ENCODE measurements around the gene RTKN2.
"Not testable (repeated sequence)": the region's sequence is repeated elsewhere in the genome, so short reads cannot be mapped to it uniquely, and the experiment has no call there.

RTKN2 gene

DNA sequence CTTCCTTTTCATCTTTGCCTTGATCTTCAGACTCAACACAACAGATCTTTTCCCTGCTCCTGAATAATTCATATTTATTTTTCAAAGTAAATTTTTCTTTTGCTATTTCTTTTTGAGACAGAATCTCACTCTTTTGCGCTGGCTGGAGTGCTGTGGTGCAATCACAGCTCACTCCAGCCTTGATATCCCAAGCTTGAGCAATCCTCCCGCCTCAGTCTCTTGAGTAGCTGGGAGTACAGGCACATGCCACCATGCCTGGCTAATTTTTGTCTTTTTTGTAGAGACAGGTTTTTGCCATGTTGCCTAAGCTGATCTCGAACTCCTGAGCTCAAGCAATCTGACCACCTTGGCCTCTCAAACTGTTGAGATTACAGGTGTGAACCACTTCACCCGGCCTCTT is 9.2 kb downstream of the RTKN2 start:
- no peak for DNase-seq (ENCODE audit: low spot score)

DNA sequence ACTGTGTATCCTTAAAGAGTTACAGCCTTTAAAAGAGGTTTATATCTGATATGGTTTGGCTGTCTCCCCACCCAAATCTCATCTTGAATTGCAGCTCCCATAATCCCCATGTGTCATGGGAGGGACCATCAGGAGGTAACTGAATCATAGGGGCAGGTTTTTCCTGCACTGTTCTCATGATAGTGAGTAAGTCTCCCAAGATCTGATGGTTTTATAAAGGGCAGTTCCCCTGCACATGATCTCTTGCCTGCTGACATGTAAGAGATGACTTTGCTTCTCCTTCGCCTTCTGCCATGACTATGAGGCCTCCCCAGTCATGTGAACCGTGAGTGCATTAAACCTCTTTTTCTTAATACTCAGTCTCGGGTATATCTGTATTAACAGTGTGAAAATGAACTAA is 9.7 kb downstream of the RTKN2 start:
- no peak for DNase-seq (ENCODE audit: low spot score)

DNA sequence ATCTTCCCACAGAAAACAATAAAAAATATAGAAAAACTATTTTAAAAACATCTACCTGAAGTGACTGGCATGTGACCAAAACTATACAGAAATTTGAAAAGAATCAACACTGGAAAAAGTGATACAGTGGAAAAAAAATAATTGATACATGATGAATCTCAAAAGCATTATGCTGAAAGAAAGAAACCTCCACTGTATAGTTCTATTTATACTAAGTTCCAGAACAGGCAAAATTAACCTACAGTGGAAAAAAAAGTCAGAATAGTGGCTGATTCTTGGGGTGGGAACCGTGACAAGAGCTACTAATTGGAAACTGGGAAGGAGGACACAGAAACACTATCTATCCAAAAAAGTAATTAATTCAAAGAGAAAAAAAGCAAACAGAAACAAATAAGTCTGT is 14.9 kb downstream of the RTKN2 start:
- no peak for DNase-seq (ENCODE audit: low spot score)

DNA sequence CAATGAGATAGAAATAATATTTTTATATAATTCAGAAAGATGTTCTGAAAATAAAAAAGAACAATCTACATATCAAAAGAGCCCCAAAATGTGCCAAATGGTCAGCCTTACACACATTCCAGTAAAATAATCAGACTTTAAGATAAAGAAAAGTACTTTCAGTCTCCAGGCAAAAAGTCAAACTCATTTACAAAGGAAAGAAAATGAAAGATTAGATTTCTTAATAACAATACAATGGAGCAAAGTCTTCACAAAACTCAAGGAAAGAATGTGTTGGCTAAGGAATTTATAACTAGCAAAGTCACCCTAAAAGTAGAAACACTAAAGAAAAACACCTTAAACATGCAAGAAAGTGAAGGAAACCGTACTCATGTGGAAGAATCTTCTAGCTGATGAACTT is 16.6 kb downstream of the RTKN2 start:
- no peak for DNase-seq (ENCODE audit: low spot score)

DNA sequence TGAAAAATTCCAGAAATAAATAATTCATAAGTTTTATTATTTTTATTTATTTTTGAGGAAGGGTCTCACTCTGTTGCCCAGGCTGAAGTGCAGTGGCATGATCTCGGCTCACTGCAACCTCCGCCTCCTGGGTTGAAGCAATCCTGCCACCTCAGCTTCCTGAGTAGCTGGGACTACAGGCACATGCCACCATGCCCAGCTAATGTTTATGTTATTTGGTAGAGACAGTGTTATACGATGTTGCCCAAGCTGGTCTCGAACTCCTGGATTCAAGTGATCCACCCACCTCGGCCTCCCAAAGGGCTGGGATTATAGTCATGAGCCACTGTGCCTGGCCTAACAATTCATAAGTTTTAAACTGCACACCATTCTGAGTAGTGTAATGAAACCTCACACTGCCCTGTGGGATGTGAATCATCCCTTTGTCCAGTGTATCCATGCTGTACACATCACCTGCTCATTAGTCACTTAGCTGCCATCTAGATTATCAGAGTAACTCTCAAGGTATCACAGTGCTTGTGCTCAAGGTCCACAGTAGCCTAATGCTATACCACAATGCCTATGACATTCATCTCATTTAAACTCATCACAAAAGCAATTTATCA is 17.9 kb downstream of the RTKN2 start:
- DNase-seq (ENCODE audit: low spot score) = no peak

DNA sequence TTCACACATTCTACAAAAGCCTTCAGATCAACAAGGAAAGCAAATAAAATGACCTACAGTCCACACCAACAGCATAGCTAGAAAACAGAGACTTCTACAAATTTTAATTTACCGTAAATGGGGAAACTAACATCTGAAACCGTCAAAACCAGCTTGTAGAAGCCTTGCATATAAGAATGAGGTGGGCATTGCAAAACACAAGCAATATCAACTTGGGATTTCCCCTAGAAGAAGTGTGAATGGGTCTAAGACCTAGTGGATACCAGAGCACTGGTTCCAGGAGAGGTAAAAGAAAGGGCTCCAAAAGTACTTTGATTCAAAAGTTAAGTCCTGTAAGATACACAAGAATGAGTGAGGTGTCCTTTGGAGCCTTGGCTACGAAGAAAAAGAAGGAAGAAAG is 18.7 kb downstream of the RTKN2 start:
- DNase-seq (ENCODE audit: low spot score) = no peak

DNA sequence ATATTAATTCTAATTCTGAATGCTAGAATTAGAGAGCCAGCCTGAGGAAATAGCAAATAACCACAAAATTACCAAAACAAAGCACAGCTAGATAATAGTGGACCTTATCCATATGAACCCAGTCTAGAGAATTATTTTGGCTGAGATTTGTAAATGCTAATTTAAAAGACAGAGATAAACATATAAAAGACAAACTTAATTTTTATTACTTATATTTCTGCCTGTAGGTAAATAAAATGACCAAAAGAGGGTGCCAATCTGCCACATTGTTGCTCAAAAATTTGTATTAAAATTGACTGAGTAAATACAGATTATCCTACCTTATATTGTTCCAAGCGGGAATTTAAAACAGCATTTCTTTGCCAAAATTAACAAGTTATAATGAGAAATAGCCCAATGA is 20.2 kb downstream of the RTKN2 start:
- DNase-seq (ENCODE audit: low spot score) = peak; percentile 10

DNA sequence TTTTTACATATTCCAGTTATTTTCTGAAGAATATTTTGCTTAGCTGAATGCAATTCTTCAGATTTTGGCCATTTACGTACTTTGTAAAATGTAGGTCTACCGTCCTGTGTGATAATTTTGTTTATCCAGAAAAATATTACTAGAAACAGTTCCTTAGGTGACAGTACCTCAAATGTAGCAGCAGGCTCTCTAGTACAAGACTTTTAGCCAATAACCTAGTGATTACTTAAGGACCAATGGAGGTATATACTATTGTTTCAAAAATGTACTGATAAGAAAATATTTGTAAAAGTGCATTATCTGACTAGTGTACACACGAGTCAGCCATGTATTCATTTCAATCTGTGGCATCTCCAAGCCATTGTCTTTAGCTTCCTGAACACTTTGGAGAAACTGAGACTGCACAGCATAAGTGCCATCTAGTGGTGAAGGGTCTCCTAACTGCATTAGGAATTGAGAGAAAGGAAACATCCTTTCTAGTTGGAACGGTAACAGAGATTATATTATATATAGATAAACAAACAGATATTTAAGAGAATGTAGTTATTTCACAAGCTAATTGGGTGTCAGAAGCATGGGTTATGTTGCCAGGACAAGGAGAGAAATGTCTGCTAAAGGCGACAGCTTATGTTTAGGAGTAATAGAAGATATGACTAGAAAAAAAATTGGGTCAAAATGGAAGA is 23.7 kb downstream of the RTKN2 start:
- peak; percentile 97 for DNase-seq (ENCODE audit: low spot score)

DNA sequence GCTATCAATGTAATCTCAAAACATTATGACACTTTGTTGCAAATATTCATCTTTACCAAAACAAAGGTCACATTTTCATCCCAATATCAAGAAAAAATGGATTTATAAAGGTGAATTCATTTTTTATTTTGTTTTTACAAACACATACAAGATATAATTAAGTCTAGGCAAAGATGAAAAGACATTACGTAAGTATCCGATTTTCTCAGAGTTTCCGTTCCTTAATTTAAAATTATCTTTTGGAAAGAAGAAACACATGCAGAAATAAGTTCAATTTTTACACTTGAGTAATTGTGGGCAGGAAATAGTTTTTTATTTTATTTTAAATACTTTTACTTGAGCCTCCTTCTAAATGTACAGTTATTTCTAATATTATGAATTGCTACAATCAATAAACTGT is 24.6 kb downstream of the RTKN2 start:
- peak; percentile 38 for DNase-seq (ENCODE audit: low spot score)

DNA sequence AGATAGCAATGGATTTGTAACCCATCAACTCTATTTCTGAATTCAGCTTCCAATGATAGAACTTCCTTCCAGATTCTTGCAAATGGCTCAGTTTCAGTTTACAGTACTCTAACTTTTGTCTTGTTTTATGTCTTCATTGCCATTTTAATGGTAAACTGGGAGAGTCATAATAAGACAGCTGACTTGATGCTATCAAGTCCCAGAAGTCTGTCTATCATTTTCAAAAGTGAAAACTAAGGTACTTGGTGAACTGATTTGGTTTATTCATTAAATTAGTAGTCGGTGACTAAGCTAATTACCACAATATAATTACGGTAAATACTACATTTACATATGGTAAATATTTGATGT is 25.0 kb downstream of the RTKN2 start:
- DNase-seq (ENCODE audit: low spot score) = no peak

DNA sequence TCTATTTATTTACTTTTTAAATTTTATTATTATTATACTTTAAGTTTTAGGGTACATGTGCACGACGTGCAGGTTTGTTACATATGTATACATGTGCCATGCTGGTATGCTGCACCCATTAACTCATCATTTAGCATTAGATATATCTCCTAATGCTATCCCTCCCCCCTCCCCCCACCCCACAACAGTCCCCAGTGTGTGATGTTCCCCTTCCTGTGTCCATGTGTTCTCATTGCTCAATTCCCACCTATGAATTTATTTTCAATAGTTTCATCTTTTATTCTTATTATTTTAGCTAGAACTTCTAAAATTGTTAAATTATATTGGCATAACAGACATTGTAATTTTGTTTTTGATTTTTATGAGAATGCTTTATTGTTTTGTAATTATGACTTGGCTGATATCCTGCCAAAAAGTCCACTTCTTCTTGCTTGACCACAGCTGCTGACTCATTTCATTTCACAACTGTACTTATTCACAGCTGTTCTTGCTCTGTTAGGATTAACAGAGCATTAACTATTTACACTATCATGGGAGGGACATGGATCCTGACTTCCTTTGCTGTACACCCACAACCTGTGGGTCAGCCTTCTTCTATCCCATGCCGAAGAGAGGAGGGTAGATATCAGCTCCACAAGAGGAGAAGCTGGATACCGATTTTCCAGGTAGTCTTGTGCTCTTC is 25.5 kb downstream of the RTKN2 start:
- DNase-seq (ENCODE audit: low spot score) = peak; percentile 69

DNA sequence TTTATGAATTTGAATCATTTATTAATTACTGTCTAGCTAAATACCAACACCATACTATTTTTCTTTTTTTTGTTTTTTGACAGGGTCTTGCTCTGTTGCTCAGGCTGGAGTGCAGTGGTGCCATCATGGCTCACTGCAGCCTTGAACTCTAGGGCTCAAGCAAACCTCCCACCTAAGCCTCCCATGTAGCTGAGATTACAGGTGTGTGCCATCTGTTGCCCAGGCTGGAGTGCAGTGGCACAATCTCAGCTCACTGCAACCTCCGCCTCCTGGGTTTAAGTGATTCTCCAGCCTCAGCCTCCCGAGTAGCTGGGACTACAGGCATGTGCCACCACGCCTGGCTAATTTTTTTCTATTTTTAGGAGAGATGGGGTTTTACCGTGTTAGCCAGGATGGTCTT is 27.1 kb downstream of the RTKN2 start:
- not testable (repeated sequence) for DNase-seq (ENCODE audit: low spot score)

DNA sequence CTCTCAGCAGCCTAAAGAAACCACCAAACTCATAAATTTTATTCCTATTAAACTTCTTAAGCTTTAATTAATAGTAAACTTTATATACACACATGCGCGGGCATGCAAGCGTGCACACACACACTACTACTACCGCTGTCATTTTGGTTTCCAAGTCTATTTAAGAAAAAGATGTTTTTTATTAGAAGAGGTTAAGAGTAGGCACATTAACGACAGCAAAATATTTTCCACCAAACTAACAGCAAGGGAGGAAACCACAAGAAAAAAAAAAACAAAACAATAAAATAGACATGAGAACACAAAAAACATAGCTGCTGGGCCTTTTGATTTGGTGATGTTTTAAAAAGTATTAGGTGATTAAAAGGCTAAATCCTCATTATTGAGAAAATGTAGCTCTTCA is 28.6 kb downstream of the RTKN2 start:
- no peak for DNase-seq (ENCODE audit: low spot score)

DNA sequence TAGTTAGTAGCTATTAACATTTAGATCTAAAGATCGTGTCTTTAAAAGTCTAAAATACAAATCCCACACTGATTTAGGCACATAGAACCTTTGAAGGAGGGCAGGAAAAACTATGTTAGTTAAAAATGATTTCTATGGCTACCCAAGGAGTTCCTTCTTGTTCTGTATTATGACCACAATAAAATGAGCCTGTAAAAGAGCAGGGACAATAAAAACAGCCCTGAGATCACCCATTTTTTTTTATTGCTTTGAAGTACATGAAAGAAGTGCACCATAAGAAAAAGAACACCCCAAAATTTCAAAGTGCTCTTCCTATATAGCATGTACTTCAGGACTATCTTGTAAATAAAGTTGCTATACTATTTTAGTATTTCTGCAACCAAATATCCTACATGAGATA is 29.8 kb downstream of the RTKN2 start:
- DNase-seq (ENCODE audit: low spot score) = no peak

DNA sequence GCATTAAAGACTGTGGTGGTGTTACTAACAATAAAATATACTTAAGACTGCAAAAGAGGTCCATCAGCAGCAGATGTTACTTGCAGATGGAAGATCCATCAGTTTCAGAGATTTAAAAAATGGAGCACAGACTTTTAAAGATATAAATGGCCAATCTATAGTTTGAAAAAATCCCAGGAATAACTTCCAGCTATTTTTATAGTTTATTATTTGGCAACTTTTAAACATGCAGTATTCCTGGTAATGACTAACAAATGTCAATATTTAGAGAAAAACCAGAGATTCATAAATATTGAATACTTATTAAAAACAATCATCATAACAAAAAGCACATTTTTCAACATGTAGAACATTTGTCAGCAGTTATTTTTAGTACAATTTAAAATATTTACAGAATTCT is 30.7 kb downstream of the RTKN2 start:
- no peak for DNase-seq (ENCODE audit: low spot score)

DNA sequence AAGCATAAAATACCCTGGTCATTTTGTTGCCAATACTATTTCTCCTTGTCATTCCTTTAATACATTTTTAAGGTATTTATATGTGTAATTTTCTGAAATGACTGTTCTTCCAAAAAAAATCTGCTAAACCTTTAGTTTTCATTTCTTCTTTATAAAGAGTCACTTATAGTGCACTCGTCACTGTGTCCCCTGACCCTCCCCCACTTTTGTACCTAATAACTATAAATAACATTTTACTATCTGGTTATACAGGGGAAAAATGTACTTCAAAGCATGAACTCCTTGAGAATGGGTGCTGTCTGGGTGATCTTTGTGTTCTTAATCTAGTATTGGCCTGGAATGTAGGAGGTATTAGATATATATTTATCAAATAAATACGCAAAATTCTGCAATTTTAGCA is 31.1 kb downstream of the RTKN2 start:
- no peak for DNase-seq (ENCODE audit: low spot score)

DNA sequence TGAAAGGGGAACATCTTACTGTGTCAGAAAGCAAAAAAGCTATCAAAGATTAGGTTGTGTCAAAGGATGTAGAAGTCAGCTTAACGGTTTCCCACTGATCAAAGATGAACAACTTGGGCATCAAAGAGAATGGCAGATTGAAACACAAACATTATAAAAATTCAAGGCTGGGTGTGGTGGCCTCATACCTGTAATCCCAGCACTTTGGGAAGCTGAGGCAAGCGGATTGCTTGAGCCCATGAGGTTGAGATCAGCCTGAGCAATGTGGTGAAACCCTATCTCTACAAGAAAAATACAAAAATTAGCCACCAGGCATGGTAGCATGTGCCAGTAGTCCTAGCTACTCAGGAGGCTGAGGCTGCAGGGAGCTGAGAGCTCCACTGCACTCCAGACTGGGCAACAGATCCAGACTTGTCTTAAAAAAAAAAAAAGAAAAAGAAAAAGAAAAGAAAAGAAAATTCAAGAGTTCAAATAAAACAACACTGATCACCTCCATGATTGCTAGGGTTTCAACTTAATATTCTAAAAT is 34.5 kb downstream of the RTKN2 start:
- no peak for DNase-seq (ENCODE audit: low spot score)

DNA sequence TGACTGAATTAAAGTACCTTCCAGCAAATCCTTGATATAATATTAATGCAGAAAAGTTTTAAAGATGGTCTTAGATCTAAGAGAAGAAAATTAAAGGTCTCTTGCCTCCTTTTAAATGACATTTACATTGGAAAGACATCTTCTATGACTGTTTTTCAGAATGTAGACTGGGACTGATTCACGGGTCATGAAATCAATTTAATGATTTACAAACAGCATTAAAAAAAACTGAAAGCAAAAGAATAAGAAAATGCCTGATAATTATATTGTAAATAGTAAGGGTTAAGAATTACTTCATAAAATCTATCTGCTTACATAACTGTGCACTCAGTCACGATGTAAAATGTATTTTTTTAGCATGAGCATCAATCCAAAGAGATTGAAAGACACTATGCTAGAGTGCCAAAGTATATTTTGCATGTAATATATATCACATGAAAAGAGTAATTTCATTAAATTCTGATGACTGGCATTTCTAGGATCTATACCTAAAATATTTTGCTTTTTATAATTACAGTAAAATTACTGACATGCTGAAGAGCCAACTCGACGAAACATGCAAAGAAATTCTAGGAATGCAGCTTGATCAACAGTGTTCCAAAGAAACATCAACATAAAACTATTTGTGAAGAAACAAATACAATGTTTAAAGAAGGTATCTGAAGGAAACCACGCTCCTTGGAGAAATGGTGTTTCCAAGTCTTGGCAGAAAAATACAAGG is 35.1 kb downstream of the RTKN2 start:
- DNase-seq (ENCODE audit: low spot score) = no peak

DNA sequence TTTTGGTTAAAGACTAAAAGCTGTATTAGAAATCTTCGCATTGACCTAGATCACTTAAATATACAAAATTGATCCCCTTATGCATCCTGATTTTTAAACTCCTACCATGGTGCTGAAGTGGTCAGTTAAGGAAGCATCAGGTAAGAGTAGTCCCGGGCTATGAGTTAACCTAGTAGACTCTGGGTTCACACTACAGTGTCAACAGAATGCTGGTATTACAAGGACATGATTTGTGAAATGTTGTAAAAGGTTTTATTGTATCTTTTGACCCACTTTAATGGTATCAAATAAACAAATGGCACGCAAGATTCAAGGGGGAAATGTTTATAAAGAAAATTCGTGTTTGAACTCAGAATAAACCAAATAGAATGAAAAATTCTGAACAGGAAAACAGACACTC is 36.8 kb downstream of the RTKN2 start:
- no peak for DNase-seq (ENCODE audit: low spot score)

DNA sequence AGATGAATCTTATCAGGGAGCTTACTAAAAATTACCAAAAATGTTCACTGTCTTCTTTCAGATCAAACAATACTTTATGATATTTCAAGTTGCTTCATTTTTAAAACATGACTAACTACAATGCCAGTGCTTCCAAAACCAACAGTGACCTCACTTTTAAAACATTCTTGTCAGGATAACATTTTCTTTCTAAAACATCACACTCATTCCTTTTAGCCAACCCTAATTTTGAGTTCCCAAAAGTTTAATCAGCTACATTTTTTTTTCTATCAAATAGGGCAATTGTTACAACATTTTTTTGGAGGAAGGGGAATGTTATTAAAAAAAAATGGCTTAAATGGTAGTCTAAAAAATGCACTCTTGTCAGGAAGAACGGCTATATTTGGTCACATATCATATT is 37.3 kb downstream of the RTKN2 start:
- no peak for DNase-seq (ENCODE audit: low spot score)

DNA sequence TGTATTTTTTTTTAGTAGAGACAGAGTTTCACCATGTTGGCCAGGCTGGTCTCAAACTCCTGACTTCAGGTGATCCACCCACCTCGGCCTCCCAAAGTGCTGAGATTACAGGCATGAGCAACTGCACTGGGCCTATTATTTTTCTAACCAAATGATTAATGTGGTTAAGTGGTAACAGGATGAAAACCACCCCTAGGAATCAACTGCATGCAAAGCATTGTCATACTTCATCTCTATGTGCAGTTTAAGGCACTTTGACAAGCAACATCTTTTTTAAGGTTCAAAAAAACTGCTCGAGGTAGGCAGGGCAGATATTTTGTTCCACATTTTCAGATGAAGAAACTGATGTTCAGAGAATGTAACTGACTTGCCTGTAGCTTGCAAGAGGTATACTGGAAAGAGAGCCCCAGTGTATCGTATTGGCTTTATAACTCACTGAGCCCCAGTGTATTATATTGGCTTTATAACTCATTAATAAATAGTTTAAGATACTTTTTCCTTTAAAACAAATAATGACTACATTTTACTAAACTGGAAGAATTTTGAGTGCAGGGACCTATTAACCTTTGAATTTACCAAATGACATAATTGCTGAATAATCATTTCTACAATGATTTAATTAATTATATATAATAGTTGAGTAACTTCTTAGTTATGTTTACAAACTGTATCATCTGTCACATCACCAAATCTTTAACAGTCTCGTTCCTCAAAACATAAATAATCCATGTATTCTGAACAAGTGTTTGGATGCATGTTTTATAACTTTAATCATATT is 38.1 kb downstream of the RTKN2 start:
- no peak for DNase-seq (ENCODE audit: low spot score)

DNA sequence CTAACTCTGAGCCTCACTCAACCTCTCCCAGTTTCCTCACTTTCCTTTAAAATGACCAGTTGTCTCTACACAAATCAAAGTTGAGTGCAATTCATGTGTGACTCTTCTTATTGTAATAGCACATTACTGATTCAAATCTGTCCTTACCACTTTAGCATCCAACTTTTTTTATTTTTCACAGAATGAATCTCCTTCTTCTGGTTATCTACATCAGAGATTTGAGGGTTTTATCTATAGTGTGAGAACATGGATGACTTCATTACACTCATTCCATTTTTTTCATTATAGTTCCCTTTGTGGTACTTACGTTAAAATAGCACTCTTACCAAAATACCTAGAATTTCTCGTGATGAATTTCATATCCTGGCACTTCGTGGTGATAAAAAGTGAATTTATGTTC is 43.3 kb downstream of the RTKN2 start:
- DNase-seq (ENCODE audit: low spot score) = no peak

All from pons (tissue), 1 donor.